ENCODE data around the gene ZDHHC23.
A peak's percentile ranks its signal among the peaks of the same experiment; 100 is the strongest.

Gene ZDHHC23

GRCh38 chr3:113914646-113915045 is 33.2 kb upstream of the ZDHHC23 start:
- Histone ChIP-seq H3K4me3 (ENCODE audit: low read length, poor library complexity, severe bottlenecking) (no peak overlapping the region), H2AFZ (ENCODE audit: low read length) (0 out of 2 replicates have a peak overlapping the region, but pooled peaks have one; percentile 6), H3K79me2 (ENCODE audit: insufficient read depth, low read length) (no peaks in the 10 kb centered on the region), H3K27me3 (ENCODE audit: insufficient read depth, low read length, poor library complexity, severe bottlenecking) (no peaks in the 10 kb centered on the region), H3F3A (ENCODE audit: low read depth) (no peaks in the 10 kb centered on the region), H3K9me3 (ENCODE audit: insufficient read depth, low read depth, low read length) (no peaks in the 10 kb centered on the region), H3K36me3 (ENCODE audit: insufficient read depth, low read length) (no peaks in the 10 kb centered on the region), H3K9ac (ENCODE audit: low read depth, low read length, poor library complexity, severe bottlenecking) (no peak overlapping the region), H3K4me1 (ENCODE audit: insufficient read depth, low read length, poor library complexity, severe bottlenecking) (no peaks in the 10 kb centered on the region), H3K9me2 (replicated peaks; ENCODE audit: low read depth, low read length) (no peaks in the 10 kb centered on the region), H4K20me1 (ENCODE audit: insufficient read depth, low read length, poor library complexity, severe bottlenecking) (no peaks in the 10 kb centered on the region), H3K4me2 (ENCODE audit: low read depth, low read length, poor library complexity, severe bottlenecking) (no peak overlapping the region)
- TF ChIP-seq EZH2phosphoT487 (IDR thresholded peaks at IDR 0.05; ENCODE audit: borderline replicate concordance) (no peak), CTCF (conservative IDR thresholded peaks at IDR 0.05; ENCODE audit: low read length) (no peak)

GRCh38 chr3:113927556-113927955 is 20.3 kb upstream of the ZDHHC23 start:
- Histone ChIP-seq H3K9me2 (replicated peaks; ENCODE audit: low read depth, low read length) (no peaks in the 10 kb centered on the region), H3K4me2 (ENCODE audit: low read depth, low read length, poor library complexity, severe bottlenecking) (peak overlapping the region; percentile 40), H3K9me3 (ENCODE audit: insufficient read depth, low read depth, low read length) (peaks cover 6% of the 10 kb centered on the region; the same call in 1 of the 2 replicates), H3K36me3 (ENCODE audit: insufficient read depth, low read length) (no peaks in the 10 kb centered on the region), H3K4me1 (ENCODE audit: insufficient read depth, low read length, poor library complexity, severe bottlenecking) (peaks cover 19% of the 10 kb centered on the region), H3K4me3 (ENCODE audit: low read length, poor library complexity, severe bottlenecking) (peak overlapping the region; percentile 3), H3K79me2 (ENCODE audit: insufficient read depth, low read length) (no peaks in the 10 kb centered on the region), H3K9ac (ENCODE audit: low read depth, low read length, poor library complexity, severe bottlenecking) (no peak overlapping the region), H2AFZ (ENCODE audit: low read length) (0 out of 2 replicates have a peak overlapping the region, but pooled peaks have one; percentile 6), H4K20me1 (ENCODE audit: insufficient read depth, low read length, poor library complexity, severe bottlenecking) (no peaks in the 10 kb centered on the region), H3K27me3 (ENCODE audit: insufficient read depth, low read length, poor library complexity, severe bottlenecking) (no peaks in the 10 kb centered on the region), H3F3A (ENCODE audit: low read depth) (no peaks in the 10 kb centered on the region)
- TF ChIP-seq CTCF (conservative IDR thresholded peaks at IDR 0.05; ENCODE audit: low read length), result no peak
- no peak for TF ChIP-seq EZH2phosphoT487 (IDR thresholded peaks at IDR 0.05; ENCODE audit: borderline replicate concordance)

- Histone ChIP-seq H3K27me3 (ENCODE audit: insufficient read depth, low read length, poor library complexity, severe bottlenecking) (no peaks in the 10 kb centered on the region), H4K20me1 (ENCODE audit: insufficient read depth, low read length, poor library complexity, severe bottlenecking) (no peaks in the 10 kb centered on the region), H2AFZ (ENCODE audit: low read length) (peak overlapping the region; percentile 87), H3K9ac (ENCODE audit: low read depth, low read length, poor library complexity, severe bottlenecking) (peak overlapping the region; percentile 71), H3F3A (ENCODE audit: low read depth) (no peaks in the 10 kb centered on the region), H3K9me2 (replicated peaks; ENCODE audit: low read depth, low read length) (no peaks in the 10 kb centered on the region), H3K79me2 (ENCODE audit: insufficient read depth, low read length) (no peaks in the 10 kb centered on the region), H3K4me3 (ENCODE audit: low read length, poor library complexity, severe bottlenecking) (peak overlapping the region; percentile 83), H3K4me2 (ENCODE audit: low read depth, low read length, poor library complexity, severe bottlenecking) (peak overlapping the region; percentile 73), H3K36me3 (ENCODE audit: insufficient read depth, low read length) (no peaks in the 10 kb centered on the region), H3K9me3 (ENCODE audit: insufficient read depth, low read depth, low read length) (no peaks in the 10 kb centered on the region), H3K4me1 (ENCODE audit: insufficient read depth, low read length, poor library complexity, severe bottlenecking) (peaks cover 25% of the 10 kb centered on the region)
- TF ChIP-seq CTCF (conservative IDR thresholded peaks at IDR 0.05; ENCODE audit: low read length), result no peak
These were observed 982 bp upstream of the ZDHHC23 start for GRCh38 chr3:113946831-113947230.
